KBM-7 (cell line): Measurements from ENCODE around the gene RAB11FIP4.

Experiments used
- DNase-seq: peaks from one replicate; pipeline ENCODE4 v3.0.0-alpha.2; 2015
- in situ Hi-C: fragments of 300-500 bp; cut with MboI; formaldehyde crosslinking; loops from 2 replicates; pipeline ENCODE4 v1.14.3; 2020; ENCODE audit warnings: low sequenced_read_pairs, low pct_unique_long_range_greater_than_20kb, mixed read lengths

RAB11FIP4 gene

DNA sequence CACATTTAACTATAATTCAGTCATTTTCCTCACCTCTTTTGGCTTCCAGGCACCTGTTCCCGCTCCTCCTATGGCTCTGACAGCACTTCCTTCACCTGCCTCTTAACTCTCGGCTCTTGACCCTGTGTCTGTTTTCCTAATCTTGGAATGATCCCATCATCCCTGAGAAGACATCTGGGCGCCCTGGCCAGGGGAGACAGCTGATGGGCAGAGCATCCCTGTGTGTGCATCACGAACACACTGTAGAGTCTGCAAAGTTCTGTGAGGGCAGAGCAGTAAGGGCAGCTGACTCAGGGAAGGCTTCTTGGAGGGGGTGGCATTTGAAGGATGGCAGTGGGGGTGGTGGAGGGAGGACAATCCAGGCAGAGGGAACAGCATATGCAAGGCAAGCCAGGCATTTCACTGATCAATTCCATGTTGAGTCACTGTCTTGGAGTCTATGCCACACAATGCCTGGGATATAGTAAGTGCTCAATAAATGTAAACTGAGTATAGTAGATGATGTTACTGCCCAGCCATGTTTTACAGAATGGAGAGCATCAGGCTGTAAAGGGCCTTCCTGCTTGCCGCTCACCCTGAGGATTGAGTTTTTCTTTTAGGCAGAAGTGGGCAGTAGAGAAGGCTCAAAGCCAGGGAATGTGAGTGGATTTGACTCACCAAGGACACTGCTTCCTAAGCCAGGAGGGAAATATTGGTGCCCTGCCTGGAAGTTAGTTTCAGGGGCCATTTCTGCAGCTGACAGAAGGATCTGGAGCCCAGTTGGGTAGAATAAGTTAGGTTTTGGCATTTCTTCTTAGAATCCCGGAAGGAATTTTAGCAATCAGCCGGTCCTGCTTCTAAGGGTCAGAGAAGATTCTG, 5.8 kb upstream of the RAB11FIP4 start:
- in situ Hi-C loops = no loop called here
- no peak for DNase-seq

DNA sequence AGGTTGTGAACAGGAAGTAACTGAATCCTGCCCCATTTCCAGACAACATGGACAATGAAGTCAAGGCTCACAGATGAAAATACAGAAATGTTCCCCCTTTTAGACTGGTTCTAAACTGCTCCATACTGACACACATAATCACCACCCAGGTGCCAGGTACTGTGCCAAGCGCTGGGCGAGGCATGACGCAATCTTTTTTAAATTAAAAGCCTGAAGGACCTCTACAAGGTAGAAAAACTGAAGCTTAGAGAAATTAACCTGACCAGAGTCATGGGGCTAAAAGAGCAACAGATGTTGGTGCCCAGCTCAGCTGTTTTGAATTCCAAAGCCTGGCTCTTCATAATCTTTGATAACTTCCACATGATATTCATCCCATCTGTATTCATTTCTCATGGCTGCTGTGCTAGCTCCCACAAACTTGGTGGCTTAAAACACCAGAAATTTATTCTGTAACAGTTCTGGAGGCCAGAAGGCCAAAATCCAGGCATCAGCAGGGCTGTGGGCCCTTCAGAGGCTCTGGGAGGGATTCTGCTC, 4.9 kb upstream of the RAB11FIP4 start:
- DNase-seq = no peak
- in situ Hi-C loops = no loop called here

DNA sequence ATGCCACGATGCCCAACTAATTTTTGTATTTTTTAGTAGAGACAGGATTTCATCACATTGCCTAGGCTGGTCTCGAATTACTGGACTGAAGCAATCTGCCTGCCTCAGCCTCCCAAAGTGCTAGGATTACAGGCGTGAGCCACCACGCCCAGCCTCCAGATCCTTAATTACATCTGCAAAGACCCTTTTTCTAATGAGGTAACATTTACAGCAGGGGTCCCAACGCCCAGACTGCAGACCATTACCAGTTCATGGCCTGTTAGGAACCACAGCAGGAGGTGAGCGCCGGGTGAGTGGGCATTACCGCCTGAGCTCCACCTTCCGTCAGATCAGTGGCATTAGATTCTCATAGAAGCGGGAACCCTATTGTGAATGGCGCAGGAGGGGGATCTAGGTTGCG, 4.0 kb upstream of the RAB11FIP4 start:
- no peak for DNase-seq
- in situ Hi-C loops = no loop called here

DNA sequence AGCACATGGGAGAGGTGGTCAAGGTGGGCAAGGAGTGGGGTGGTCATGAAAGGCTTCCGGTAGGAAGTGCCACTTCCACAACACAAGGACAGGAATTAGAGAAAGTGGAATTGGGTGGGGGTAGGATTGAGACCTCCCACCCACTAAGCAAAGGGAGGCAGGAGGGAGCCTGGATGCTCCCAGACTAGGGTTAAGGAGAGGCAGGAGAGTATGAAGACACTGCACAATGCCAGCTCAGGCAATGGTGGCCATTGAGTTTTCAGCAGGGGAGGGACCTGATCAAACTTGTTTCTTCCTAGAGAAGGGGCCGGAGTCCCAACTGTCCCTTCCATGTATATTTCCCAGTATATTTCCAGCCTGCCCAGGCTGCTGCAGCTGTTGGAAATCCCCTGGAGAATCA, 3.1 kb upstream of the RAB11FIP4 start:
- in situ Hi-C loops = no loop called here
- DNase-seq = no peak

DNA sequence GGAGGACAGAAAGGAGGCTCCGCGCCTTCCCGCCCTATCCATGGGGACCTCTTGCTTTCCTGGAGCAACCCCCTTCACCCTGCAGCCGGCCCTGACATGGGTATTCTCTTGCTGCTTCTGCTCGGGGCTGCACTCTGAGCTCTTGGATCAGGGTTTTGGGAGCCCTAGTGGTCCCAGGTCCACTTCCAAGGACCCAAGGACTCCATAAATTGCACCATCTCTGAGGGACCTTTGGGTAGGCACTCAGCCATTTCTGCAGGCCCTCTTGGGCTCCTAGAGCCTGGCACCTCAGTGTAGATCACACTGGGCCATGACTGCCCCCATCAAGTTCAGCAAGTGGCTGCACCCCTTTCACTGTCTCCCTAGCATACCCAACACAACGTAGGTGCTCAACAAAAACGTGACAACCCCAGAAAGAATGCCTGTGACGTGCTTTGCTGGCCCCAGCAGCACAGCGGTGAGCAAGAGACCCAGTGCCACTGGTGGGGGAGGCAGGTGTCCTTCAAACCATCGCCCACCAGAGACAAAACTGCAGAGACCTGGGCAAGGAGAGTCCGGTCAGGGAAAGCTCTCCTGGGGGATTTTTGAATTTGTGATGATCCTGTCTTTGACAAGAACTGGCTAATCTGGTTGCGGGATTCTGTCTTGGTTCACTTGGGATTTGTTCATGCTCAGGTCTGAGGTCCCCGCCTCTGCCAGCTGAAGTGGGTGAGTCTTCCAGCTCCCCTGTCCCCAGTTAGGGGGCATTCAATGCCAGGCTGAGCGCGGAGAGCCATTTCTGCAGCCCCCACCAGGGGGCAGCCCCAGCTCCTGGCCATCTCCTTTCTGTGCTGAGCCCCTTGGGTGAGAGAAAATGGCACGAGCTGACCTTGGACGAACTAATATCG, 2.5 kb upstream of the RAB11FIP4 start:
- in situ Hi-C loops = no loop called here
- peak; percentile 72 for DNase-seq

DNA sequence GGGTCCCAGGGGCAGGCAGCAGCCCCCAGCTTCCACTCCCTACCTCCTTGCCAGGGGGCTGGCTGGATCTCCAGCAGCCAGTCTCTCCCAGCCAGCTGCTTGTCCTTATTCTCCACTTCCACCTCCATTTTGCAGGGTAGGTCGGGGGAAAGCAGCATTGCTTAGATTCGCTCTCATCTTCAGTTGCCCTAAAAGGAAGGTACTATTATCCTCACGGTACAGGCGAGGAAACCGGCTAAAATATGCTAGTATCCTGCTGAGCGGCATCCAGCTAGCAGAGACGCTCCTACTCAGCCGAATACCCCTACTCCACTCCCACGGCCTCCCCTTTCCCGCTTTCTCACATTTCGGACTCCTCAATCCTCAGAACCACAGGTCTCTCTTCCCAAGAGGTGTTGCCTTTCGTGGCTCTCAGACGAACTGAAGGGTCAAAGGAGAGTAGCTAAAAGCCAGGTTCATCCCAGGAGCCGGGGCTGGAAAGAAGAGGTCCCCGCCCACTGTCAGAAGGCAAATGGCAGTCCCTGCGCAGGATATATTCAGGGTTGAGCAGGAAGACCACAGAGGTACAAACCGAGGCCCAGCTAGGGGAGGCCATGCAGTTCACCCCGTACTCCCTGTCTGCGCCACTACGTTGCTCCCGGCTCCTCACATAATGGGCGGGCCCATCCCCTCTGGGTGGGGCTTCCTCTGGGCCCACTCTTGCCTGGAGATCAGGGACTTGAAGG, 1.7 kb upstream of the RAB11FIP4 start:
- in situ Hi-C loops = no loop called here
- DNase-seq = no peak

DNA sequence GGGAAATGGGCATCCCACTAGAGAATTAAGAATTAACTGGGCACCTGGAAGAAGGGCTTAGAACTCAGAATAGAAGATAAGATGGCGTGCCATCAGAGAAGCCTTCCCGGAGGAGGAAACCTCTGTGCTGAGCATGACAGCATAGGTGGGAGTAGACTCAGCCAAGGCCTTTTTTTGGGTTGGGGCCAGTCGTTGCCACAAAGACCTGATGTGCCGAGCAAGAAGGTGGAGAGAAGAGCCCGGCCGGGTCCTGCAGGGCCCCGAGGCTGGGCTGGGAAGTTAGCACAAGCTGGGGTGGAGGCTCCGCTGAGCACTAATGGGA, 1.1 kb upstream of the RAB11FIP4 start:
- no peak for DNase-seq
- in situ Hi-C loops = no loop called here

DNA sequence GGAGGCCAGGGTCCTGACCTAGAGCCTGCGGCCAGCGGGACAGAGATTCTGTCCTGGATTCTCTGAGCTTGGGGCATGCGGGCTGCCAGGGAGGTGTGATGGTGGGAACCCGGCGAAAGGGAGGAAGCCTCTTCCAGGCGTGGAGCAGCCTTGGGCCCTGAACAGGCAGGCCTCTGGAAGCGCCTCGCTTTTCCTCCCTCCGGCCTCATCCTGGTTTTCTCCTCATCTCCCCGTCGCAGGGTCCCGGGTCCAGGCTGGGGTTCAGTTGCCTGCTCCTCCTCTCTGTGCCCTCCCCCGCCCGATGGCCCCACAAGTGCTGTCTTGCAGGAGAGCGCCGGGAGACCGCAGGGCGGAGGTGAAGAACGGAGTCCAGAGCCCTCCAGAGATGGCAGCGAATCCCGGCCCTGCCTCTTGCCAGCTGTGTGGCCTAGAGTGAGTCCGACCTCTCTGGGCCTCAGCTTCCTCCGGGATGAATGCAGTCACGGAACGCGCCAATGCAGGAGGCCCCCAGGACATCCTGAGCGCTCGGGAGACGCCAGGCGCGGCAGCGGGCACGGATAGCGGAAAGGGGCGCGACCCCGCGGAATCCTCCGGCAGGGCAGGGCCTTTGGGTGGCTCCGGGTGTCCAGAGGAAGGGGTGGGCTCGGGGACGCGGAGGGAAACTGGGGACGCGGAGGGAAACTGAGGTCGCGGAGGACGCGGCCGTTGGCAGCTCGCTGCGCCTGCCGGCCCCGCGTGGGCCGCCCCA, 553 bp upstream of the RAB11FIP4 start:
- DNase-seq = no peak
- in situ Hi-C loops = no loop called here

DNA sequence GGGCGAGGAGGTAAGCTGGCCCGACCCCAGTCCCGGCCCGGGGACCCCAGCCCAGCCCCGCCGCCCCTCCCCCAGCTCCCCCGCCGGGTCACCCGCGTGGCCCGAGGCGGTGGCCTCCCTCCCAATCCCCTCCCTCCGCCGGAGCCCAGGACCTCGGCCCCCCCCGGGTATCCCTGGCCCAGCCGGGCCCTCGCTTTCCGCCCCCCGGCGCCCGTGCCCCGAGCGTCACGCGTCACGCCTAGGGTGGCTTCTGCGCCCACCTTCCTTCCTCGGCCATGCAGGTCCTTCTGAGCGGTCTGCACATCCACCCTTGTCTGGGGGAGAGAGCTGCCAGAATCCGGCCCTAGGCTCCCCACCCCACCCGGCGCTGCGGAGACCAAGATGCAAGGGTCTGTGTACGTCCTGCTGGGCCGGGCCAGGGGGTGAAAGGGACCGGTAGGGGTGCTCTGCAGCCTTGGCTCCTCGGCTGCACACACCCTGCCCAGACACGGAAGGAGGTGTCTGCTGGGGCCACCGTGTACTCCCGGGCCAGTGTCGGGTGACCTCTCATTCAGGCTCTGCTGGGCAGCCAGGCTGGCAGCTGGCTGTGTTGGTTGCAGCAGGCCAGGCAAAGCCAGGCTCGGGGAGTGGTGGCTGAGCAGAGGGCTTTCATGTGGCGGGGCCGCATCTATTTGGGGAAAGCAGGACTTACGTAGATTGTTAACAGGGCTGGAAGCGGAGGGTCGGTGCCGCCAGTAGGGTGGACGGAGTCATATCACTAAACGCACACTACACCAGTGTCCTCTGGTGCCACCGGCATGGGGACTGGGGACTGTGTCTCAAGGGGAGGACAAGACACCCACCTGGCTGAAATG, 754 bp downstream of the RAB11FIP4 start:
- DNase-seq = no peak
- in situ Hi-C loops = no loop called here

DNA sequence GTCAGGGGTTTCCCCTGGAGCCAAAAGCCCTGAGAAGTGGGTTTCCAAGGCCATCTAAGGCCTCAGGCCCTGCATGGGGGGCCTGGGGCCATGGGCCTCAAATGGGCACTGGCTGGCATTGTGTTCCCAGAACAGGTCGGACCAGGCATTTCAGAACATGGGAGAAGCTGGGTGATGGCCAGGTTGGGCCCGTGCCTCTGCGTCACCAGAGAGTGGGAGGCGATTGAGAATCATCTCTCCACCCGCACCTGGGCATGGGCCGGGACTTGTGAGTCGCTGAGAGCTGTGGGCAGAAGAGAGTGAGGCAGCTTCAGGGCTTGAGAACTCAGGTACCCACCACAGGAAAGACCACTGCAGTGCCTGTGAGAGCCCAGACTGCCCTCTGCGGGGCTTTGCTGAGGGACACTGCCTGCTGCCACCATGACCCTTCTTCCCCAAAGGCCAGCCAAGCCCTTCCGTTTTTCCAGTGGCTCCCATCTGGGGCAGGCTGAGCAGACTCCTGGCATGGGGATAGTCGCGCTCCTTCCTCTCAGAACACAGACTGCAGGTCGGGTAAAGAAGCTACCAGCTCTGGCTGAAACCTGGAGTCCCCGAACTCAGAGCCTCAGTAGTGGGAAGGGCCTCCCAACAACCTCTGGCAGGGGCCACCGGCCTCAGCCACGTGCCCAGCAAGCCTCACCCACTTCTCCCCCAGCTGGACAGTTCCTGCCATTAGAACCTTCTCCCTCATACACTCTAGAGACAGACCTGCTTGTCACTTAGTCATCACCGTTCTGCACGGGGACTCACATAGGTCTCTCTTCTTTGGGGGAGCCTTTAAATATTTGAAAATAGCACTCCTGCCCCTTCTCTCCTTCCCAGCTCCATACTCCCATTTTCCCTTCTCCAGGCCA, 1.6 kb downstream of the RAB11FIP4 start:
- in situ Hi-C loops = no loop called here

DNA sequence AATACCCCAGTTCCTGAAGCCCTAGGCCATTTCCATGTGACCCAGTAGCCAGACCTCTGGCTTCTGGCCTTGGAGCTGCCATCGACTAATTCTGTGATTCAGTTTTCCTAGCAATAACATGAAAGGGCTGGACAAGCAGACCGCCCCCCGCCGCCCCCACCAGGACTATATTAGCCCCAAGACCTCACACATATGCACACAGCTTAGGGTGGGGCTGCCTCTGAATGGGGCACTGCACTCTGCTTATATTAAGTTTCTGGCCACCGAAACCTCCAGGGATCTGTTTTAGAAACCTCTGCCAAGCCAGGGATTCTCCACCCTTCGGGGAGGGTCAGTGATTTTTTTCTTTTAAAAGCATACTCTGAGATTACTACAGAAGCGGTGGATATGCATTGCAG, 2.3 kb downstream of the RAB11FIP4 start:
- DNase-seq = no peak
- in situ Hi-C loops = no loop called here

More for the DNA sequence above, 1.6 kb downstream of the RAB11FIP4 start:
- DNase-seq = no peak

DNA sequence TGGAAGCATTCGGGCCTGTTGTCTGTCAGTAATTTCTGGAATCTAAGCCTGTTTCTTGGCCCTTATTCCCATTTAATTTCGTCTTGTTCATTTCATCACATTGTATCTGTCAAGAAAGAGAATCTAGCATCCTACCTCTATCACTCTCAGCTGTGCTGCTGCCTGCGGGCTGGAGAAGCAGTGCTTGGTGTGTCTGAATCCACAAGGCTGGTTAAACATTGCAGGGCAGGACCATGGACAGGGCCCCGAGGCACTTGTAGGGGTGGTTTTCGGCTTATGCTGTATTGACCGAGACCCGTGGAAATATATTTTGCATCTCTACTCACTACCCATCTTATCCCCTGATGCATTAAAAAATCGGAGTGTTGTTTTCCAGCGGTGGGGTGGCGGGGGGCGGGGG, 3.1 kb downstream of the RAB11FIP4 start:
- in situ Hi-C loops = no loop called here
- peak; percentile 75 for DNase-seq

DNA sequence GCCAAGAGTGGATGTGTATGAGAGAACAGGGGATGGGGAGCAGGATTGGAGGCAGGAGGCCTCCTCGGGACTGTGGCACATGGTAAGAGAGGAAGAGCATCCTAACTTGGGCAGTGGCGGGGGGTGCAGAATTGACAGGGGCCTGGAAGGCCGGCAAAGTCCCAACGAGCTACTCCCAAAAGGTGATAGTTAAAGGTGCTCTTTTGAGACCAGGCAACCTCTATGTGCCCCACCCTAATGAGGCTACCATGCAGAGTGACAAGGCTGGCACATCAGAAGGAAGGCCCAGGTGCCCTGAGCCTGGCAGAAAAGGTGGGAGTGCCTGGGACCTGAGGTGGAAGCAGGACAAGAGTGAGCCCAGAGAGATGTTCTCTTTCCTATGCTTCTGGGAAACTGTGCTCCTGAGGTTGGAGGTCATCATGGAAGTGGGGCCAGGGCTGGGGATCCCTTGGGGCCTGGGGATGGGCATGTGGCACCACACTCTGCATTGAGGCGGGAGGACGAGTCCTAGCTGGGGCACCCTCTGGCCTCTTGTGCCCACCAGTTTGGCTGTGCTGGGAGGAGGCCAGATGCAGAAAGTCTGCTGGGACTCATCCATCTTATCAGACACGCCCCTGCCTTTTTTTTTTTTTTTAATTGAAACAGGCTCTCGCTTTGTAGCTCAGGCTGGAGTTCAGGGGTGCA, 5.9 kb downstream of the RAB11FIP4 start:
- no peak for DNase-seq
- in situ Hi-C loops = no loop called here

DNA sequence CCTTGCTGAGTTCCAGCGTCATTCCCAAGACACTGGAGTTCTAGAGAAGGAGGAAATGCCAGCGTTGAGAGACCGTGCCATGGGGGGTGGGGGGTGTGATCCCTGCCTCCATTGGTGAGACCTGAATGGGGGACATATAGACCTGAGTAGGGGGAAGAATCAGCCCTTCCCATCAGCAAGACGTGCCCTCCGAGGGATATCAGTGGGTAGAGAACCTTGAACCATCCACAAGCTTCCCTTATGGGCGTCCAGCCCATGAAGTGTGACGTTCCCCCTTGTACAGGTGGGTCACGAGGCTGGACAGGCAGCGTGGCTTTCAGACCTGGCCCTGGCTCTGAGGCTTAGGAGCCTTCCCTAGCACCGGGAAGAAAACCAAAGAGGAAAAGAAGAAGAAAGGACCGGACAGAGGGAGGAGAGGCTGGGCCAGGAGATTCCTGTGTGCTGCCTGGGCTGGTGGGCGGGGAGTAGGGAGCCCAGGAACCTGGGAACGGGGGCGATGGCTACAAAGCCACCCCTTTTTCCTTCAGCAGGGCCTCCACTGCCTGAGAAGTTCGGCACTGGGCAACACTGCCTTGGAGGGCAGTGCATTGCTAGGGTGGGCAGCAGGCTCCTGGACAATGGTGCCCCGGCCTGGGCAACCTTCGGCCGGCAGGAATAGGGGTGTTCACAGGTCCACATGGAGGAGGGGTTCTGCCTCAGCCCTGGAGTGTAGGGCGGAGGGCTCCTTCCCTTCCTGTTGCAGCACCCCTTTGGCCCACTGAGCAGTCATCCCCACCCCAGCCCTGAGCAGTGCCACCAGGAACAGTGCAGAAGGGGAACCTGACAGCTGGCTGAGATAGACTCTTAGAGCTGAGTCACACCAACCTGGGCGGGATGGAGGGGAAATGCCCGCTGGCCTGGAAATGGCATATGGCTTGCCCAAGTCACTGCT, 7.2 kb downstream of the RAB11FIP4 start:
- in situ Hi-C loops = no loop called here
- DNase-seq = no peak

DNA sequence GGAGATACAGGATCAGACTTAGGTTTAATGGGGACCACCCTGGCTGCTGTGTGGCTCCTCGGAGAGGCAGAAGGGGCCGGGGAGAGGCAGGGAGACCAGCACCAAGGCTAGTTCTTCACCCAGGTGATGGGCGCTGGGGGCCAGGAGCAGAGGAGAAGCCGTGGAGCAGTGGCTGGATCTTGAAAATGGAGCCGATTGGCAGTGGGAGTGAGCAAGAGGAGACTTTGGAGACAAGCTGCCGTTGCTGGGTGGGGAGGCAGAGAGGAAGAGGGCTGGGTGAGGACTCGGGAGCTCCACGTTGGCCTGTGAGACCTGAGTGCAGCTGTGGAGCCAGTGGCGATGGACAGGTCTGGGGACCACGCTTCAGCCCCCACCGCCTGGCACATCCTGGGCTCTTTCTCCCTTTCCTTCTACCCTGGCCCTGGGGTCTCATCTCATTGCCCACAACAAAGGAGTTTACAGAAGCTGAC, 9.0 kb downstream of the RAB11FIP4 start:
- in situ Hi-C loops = no loop called here
- DNase-seq = no peak
